ENCODE measurements around the gene SCN2A.

SCN2A gene

GRCh38 chr2:165427686-165428085 lies 188.5 kb downstream of the SCN2A start:
- DNase-seq, result no peak

- DNase-seq, result no peak
Observed at GRCh38 chr2:165428926-165429325, 189.7 kb downstream of the SCN2A start.

DNA sequence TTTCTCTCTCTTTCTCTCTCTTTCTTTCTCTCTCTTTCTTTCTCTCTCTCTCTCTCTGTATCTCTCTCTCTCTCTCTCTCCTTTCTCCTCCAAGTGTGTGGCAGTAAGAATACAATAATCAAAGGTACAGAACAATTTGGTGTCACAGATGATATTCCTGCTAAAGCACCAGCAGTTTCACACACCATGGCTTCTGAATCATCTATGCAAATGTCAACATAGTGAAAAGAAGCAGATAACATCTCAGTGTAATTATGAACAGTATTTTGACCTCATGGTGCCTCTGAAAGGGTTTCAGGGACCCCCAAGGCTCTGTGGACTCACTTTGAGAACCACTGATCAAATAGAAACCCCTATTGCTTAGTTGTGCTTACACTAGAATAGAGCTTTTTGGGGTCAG lies 191.8 kb downstream of the SCN2A start:
- DNase-seq, result no peak

DNA sequence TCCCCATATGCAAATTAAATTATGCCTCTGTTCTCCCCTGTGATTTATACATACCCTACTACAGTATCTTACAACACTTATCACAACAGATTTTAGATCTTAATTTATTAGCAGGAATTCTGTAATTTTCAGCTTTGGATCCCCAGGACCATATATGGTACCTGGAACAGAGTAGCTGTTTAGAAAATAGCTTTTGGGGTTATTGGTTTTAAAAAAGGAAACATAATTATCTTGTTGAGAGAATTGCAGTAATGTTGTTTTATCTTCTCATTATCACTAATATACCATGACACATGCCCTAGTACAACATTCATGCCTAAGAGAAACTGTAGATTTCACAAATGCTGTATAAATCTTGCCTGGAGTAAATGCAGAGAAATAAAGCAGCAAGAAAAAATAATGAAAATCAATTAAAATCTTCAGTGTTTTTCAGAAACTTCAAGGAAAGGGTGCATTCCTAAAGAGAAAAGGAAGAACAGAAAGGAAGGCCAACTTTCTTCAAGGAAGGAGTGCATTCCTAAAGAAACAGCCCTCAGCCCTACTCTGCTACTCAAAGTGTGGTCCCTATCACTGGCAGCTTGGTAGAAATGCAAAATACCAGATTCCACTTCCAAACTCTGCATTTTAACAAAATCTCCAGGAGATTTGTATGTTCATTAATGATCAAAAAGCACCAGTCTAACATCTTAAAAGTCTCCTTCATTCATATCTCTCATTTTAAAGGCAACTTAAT lies 193.2 kb downstream of the SCN2A start:
- DNase-seq, result no peak

DNA sequence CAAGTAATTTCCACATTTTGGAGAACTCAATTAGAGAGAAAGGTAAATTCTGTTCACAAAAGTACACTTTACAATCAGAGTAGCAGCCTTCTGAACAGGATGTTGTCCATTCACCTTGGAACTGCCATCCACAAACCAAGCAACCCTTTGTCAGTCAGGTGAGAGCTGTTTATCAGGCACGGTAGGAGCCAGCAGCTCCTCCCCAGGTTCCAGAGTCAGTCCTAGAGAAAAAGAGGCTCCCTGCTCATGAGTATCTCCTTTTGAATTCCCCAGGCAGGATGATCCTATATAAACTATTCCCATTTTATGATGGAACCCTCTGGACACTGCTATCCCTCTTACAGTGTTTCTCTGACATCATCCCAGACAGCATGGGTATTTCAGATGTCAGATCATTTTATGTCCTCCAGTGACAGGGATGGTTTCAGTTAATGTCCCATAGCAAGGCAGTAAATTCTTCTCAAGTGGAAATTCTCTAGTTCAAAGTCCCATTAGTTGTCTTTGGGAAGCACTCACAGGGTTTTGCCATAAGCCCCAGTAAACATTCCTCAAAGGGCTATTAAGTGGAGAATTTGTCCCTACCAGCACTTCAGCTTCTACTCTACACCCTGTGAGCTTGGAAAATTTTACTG lies 195.8 kb downstream of the SCN2A start:
- no peak for DNase-seq

- DNase-seq, result no peak
Observed at GRCh38 chr2:165435611-165436010, 196.4 kb downstream of the SCN2A start.

GRCh38 chr2:165436559-165436958 lies 197.3 kb downstream of the SCN2A start:
- DNase-seq, result no peak

GRCh38 chr2:165440367-165440766 lies 201.2 kb downstream of the SCN2A start:
- DNase-seq, result no peak
